ENCODE data around the gene S100A13.

DNA sequence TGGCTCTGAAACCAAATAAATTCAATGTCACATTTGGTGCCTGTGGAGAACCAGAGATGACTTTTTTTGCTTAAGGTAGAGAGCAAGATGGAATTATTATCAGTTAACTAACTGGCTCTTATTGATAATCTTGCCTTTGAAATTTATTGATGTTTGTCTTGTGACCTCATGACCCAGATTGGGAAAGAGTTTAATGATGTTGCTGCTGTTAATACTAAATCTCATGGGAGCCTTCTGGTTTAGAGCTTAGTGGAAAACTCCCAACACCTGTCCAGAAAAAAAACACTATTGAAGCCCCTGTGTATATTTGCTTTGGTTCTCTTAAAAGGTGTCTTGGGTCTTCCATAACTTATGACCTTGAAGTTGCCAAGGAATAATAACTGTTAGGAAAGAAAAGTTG lies 16.5 kb upstream of the S100A13 start:
- TF ChIP-seq POLR2A (IDR thresholded peaks at IDR 0.05; ENCODE audit: low read depth, low read length) (no peak), POLR2AphosphoS5 (IDR thresholded peaks at IDR 0.05; ENCODE audit: low read depth, low read length) (no peak), SPI1 (IDR thresholded peaks at IDR 0.05; ENCODE audit: low read depth, low read length) (no peak), TAF1 (IDR thresholded peaks at IDR 0.05; ENCODE audit: low read depth, low read length) (no peak), PAX5 (IDR thresholded peaks at IDR 0.05; ENCODE audit: insufficient read depth, low read length, severe bottlenecking) (no peak)

All from GM12891 (cell line).